Pons (tissue), 1 donor: ENCODE results near the gene LASP1.

Source experiments
- DNase-seq: peaks from one replicate; pipeline ENCODE4 v3.0.0-alpha.2; 2016; ENCODE audit warnings: low spot score

LASP1 gene

GRCh38 chr17:38868817-38869525 lies 887 bp upstream of the LASP1 start:
- peak; percentile 91 for DNase-seq

- peak; percentile 53 for DNase-seq
These were observed 654 bp downstream of the LASP1 start for GRCh38 chr17:38870259-38871165.

GRCh38 chr17:38871247-38872015 lies 1.6 kb downstream of the LASP1 start:
- peak; percentile 44 for DNase-seq

GRCh38 chr17:38872027-38872511 lies 2.2 kb downstream of the LASP1 start:
- no peak for DNase-seq

- DNase-seq, result no peak
These were observed 3.0 kb downstream of the LASP1 start for GRCh38 chr17:38872671-38873385.

DNA sequence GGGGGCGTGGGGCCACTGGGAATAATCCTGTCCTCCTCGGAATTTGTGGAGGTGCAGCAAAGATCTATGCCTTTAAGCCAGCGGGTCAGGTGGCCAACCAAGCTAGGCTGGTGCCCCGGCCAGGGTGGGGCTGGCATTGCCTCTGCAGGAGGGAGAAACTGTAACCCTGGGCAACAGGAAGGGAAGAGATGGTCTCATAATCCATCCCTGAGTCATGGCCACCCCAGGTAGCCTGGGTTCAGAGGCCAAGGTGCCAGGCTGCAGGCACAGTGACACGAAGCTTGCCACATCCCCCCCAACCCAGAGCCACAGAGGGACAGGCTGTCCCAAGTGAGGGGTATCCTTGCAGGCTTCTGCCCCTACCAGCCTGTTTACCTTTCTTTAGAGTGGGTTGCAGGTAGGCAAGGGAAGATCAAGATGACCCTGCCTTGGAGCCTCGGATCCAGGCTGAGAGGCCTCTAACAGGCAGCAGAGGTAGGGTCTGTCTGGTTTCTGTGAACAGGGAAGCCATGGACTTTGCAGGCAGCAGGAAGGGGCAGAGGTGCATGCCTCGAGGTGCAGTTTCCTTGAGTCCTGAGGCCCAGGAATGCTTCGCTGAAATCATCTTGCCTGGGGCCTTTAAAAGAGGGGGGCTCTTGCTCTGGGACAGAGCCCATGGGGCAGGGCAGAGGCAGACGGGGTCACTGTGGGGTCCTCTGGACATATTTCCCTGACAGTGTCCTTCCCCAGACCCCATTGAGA lies 4.0 kb downstream of the LASP1 start:
- no peak for DNase-seq

DNA sequence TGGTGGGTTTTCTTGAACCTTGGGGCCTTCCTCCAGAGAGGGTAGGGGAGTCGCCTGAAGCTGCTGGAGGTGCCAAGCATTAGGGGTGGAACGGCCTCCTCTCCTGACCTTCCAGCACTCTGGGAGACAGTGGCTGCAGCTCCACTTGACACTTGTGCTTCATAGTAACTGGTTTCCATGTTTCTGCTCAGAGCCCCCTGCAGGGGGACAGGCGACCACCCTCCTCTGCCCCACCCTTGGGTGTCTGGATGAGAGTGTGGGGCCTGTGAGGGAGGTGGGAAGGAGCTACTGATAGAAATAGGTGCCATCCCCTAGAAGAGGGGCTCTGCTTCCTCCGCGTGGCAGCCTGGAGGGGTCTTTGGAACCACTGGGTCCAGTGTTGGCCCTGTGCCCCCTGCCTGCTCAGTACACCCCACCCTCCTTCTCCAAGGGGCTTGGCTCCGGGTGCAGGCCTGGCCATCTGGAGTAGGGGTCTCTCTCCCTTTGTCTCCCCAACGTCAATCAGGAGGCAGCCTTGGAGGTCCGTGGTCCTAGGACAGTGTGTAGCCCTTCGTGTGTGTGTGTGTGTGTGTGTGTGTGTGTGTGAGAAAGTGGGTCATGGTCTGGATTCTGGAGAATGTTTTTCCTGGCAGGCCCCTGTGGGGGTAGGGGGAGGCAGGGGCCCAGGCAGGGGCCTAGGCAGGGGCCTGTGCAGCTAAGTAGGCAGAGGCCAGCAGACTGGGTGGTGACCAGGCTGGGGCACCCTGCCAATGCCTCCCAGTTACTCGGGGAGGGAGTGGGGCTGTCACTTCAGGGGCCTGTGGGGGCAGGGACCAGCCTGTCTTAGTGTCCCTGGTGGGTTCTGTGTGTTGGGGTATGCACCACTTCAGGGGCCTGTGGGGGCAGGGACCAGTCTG lies 4.9 kb downstream of the LASP1 start:
- no peak for DNase-seq

GRCh38 chr17:38875477-38876075 lies 5.7 kb downstream of the LASP1 start:
- no peak for DNase-seq

DNA sequence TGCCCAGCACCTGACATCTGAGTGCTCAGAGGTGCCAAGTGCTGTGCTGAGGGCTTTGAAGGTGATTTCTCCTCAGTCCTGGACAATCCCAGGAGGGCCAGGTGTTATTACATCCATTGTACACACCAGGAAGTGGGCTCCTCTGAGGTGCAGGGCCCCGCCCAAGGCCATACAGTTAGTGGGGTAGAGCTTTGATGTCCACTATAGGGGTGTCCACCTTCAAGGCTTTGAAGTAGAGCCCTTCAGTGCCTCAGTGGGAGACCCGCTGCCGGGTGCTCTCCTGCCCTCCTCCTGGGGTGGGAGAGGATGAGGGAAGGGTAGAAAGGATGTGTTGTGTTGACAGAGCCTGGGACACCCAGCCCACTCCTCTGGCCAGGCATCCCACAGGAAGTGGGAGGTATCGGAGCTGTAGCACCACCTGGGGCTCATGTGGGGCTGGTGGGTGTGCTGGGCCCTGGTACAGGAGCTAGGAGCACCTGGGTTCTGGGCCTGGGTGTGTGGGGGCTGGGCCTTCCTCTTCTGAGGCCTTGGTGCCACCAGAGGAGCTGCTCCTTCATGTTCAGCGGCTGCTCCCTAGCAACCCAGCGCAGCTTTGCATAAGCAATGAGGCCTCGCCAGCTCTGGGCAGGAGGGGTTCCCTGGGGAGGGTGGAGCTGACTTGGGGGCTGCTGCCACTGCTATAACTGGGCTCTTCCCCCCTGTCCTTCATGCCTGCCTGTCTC lies 7.4 kb downstream of the LASP1 start:
- no peak for DNase-seq

- no peak for DNase-seq
These were observed 10.2 kb downstream of the LASP1 start for GRCh38 chr17:38879878-38880665.

DNA sequence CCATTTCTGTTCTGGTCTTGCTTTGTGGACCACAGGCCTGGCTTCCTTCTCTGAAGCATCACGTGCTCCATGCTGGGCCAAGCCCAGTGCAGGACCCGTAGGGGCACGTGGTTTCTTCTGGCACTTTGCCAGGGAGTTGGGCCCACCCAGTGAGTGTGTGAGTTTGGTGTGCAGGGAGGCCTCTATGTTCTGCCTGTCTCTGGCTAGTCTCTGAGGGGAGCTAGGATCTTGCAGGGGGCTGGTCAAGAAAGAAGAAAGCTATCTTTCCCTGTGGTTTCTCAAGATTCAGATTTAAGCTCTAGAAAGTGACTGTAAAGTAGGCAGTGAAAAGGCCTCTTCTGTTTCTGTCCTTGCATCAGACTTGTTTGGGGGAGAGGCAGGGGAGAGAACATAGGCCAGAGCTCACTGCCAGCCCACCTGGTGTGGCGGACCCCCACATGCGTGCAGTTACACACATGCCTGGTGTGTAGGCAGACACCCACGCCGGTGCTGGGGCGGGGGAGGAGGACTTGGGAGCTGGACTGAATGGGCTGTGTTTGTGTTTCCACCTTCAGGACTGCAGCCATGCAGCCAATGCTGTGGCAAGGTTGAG lies 11.8 kb downstream of the LASP1 start:
- DNase-seq, result peak; percentile 40

DNA sequence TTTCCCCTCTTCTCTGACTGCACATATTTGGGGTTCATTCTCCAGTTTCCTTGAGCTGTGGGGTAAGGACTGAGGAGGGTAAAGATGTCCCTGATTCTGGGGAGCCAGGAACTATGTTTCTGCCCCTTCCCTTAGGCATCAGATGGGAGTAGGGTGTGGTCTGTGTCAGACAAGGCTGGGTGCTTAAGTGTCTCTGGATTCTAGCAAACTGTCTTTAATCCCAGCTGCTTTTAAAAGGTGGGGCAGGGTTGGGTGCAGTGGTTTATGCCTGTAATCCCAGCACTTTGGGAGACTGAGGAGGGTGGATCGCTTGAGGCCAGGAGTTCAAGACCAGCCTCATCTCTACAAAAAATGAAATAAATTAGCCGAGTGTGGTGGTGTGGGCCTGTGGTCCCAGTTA lies 13.0 kb downstream of the LASP1 start:
- no peak for DNase-seq

DNA sequence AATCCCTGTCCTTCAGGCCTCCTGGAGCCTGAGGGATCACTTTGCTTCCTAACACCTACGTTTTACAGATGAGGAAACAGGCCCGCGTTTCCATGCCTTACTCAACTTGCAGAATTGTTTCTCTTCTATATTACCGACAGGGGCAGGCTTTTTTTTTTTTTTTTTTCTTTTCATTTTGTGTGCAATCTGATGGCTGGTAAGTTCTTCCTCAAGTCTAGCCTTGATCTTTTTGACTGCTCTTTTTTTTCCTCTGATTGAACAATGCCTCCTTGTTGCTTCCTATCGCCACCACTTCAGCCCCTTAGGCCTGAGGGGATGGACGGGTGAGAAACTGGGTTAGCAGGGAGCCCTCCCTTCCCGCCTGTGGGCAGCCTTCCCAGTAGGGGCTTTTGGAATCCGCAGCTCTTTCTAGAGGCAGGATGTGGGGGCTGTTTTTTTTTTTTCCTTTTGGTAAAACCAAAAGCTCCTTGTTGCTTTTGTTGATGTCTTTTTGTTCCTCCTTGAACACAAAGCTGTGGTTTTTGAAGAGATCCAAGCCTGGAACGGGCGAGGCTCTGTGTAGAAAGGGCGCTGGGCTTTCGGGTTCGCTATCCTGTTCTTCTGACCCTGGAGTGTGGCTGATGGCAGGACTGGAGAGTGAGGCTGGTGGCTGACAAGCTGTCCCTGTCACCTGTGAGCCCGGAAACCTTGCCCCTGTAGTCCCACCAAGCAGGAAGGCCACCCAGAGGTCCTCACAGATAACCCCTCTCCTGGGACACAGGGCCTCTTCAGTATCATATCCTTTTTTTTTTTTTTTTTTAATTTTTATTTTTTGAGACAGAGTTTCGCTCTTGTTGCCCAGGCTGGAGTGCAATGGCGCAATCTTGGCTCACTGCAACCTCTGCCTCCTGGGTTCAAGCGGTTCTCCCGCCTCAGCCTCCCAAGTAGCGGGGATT lies 14.0 kb downstream of the LASP1 start:
- DNase-seq, result peak; percentile 44

DNA sequence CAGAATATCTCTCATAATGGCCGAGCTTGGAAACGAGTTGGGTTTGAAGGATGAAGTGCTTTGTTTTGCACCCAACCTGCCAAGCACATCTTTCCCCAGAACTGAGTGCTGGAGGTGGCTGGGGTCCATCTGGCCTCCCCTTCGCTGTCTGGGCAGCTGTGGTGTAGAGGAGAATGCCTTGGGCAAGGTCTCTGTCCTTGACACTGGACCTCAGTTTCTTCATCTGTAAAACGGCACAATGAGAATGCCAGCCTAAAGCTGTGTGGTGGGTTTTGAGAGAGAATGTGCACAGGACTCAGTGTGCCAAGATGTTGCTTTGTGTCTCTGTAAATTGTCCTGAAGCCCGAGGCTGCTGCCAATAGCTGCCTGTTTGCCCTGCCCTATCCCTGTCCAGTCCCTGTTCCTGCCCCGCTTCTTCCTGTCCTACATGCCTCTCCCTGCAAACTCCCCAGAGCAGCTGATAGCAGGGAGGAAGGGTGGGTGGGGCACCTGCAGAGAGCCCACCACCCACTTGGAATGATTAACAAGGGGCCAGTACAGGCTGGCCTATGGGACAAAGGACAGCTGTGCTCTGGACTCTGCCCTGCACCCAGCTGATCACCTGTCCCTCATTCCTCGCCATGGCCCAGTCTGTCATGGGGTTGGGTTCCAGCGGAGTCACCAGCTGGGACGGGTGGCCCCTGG lies 15.3 kb downstream of the LASP1 start:
- no peak for DNase-seq

GRCh38 chr17:38885728-38886642 lies 16.1 kb downstream of the LASP1 start:
- DNase-seq, result peak; percentile 67
